ENCODE results near the gene HDGFL3.
"Not testable (repeated sequence)": the region's sequence is repeated elsewhere in the genome, so short reads cannot be mapped to it uniquely, and the experiment has no call there.

The HDGFL3 gene

GRCh38 chr15:83100097-83100646 is 107.5 kb downstream of the HDGFL3 start:
- no peak for DNase-seq (ENCODE audit: low spot score)

GRCh38 chr15:83099290-83099689 is 108.3 kb downstream of the HDGFL3 start:
- no peak for DNase-seq (ENCODE audit: low spot score)

GRCh38 chr15:83098079-83098478 is 109.5 kb downstream of the HDGFL3 start:
- no peak for DNase-seq (ENCODE audit: low spot score)

- DNase-seq (ENCODE audit: low spot score), result no peak
These were observed 113.0 kb downstream of the HDGFL3 start for GRCh38 chr15:83094583-83094982.

- DNase-seq (ENCODE audit: low spot score), result no peak
These were observed 115.2 kb downstream of the HDGFL3 start for GRCh38 chr15:83092309-83092976.

GRCh38 chr15:83091965-83092308 is 115.7 kb downstream of the HDGFL3 start:
- not testable (repeated sequence) for DNase-seq (ENCODE audit: low spot score)

GRCh38 chr15:83090465-83090864 is 117.2 kb downstream of the HDGFL3 start:
- no peak for DNase-seq (ENCODE audit: low spot score)

GRCh38 chr15:83088876-83089275 is 118.7 kb downstream of the HDGFL3 start:
- DNase-seq (ENCODE audit: low spot score), result no peak

- DNase-seq (ENCODE audit: low spot score), result no peak
These were observed 120.0 kb downstream of the HDGFL3 start for GRCh38 chr15:83087576-83087975.

- not testable (repeated sequence) for DNase-seq (ENCODE audit: low spot score)
These were observed 121.6 kb downstream of the HDGFL3 start for GRCh38 chr15:83085864-83086552.

- DNase-seq (ENCODE audit: low spot score), result not testable (repeated sequence)
These were observed 122.2 kb downstream of the HDGFL3 start for GRCh38 chr15:83085461-83085860.

- DNase-seq (ENCODE audit: low spot score), result no peak
These were observed 124.8 kb downstream of the HDGFL3 start for GRCh38 chr15:83082730-83083386.

GRCh38 chr15:83081256-83082014 is 126.2 kb downstream of the HDGFL3 start:
- DNase-seq (ENCODE audit: low spot score), result no peak

GRCh38 chr15:83078712-83079111 is 128.9 kb downstream of the HDGFL3 start:
- DNase-seq (ENCODE audit: low spot score), result no peak
